Measurements from ENCODE around the gene DGKE. TPM values are rescaled to one million over a fixed set of nuclear protein-coding genes. Genes with fewer than 3 reads are reported as not detected.

DGKE gene
- total RNA-seq, 1 donor from 2014 or later = 2.8 TPM

DNA sequence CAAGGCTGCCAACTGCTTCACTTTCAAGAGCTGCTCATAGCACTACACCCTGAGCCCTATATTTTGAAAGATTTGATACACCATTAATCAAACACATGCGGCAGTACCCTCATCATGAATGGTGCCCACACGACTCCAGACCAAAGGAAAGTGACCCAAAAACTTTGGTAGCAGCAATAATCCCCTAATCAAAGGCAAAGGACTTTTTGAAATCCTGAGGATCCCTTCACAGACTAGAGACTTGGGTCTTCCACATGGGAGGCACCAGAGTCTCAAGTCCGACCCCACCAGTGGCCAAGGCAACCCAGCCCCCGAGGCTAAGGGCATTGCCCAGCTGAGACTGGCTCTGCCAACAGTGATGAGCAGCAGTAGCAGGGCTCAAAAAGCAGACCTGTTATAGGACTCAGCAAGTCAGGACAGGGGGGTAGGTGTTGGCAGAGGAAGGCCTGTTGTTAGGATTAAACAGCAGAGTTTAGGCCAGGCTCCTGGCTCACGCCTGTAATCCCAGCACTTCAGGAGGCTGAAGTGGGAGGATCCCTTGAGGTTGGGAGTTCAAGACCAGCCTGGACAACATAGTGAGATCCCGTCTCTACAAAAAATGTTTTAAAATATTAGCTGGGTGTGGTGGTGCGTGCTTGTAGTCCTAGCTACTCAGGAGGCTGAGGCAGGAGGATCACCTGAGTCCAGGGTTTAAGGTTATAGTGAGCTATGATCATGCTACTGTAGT lies 76.7 kb downstream of the DGKE start:
- H3K27ac Mint-ChIP-seq (ENCODE audit: unreplicated experiment) = no peak overlapping the region
- DNase-seq = no peak
- TF ChIP-seq, protein P1, sequence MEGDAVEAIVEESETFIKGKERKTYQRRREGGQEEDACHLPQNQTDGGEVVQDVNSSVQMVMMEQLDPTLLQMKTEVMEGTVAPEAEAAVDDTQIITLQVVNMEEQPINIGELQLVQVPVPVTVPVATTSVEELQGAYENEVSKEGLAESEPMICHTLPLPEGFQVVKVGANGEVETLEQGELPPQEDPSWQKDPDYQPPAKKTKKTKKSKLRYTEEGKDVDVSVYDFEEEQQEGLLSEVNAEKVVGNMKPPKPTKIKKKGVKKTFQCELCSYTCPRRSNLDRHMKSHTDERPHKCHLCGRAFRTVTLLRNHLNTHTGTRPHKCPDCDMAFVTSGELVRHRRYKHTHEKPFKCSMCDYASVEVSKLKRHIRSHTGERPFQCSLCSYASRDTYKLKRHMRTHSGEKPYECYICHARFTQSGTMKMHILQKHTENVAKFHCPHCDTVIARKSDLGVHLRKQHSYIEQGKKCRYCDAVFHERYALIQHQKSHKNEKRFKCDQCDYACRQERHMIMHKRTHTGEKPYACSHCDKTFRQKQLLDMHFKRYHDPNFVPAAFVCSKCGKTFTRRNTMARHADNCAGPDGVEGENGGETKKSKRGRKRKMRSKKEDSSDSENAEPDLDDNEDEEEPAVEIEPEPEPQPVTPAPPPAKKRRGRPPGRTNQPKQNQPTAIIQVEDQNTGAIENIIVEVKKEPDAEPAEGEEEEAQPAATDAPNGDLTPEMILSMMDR (IDR thresholded peaks at IDR 0.05; ENCODE audit: partially characterized antibody, unreplicated experiment) = no peak
- H3K9me3 Mint-ChIP-seq (ENCODE audit: unreplicated experiment) = peaks cover 2% of the 10 kb centered on the region
- peaks cover 11% of the 10 kb centered on the region for H3K27me3 Mint-ChIP-seq (ENCODE audit: unreplicated experiment)
- peaks cover 3% of the 10 kb centered on the region for H3K4me1 Mint-ChIP-seq (ENCODE audit: low read depth, unreplicated experiment)
- no peak overlapping the region for H3K4me3 Mint-ChIP-seq (ENCODE audit: unreplicated experiment)
- H3K36me3 Mint-ChIP-seq (ENCODE audit: unreplicated experiment) = peaks cover 3% of the 10 kb centered on the region

GRCh38 chr17:56912105-56912999 lies 78.4 kb downstream of the DGKE start:
- Mint-ChIP-seq H3K4me3 (ENCODE audit: unreplicated experiment) (no peak overlapping the region), H3K4me1 (ENCODE audit: low read depth, unreplicated experiment) (peaks cover 3% of the 10 kb centered on the region), H3K27me3 (ENCODE audit: unreplicated experiment) (peaks cover 11% of the 10 kb centered on the region), H3K9me3 (ENCODE audit: unreplicated experiment) (peaks cover 2% of the 10 kb centered on the region), H3K27ac (ENCODE audit: unreplicated experiment) (no peak overlapping the region), H3K36me3 (ENCODE audit: unreplicated experiment) (peaks cover 3% of the 10 kb centered on the region)
- no peak for DNase-seq
- TF ChIP-seq, protein P1 (IDR thresholded peaks at IDR 0.05; ENCODE audit: partially characterized antibody, unreplicated experiment) = no peak

GRCh38 chr17:56913000-56913311 lies 79.0 kb downstream of the DGKE start:
- Mint-ChIP-seq H3K4me1 (ENCODE audit: low read depth, unreplicated experiment) (peaks cover 3% of the 10 kb centered on the region), H3K27me3 (ENCODE audit: unreplicated experiment) (peaks cover 11% of the 10 kb centered on the region), H3K27ac (ENCODE audit: unreplicated experiment) (no peak overlapping the region), H3K36me3 (ENCODE audit: unreplicated experiment) (peaks cover 3% of the 10 kb centered on the region), H3K9me3 (ENCODE audit: unreplicated experiment) (peaks cover 2% of the 10 kb centered on the region), H3K4me3 (ENCODE audit: unreplicated experiment) (peak overlapping the region; percentile 88)
- TF ChIP-seq, protein P1 (IDR thresholded peaks at IDR 0.05; ENCODE audit: partially characterized antibody, unreplicated experiment) = no peak
- DNase-seq = no peak

GRCh38 chr17:56913353-56913866 lies 79.5 kb downstream of the DGKE start:
- peak overlapping the region; percentile 88 for H3K4me3 Mint-ChIP-seq (ENCODE audit: unreplicated experiment)
- no peak overlapping the region for H3K27ac Mint-ChIP-seq (ENCODE audit: unreplicated experiment)
- H3K4me1 Mint-ChIP-seq (ENCODE audit: low read depth, unreplicated experiment) = peaks cover 3% of the 10 kb centered on the region
- H3K36me3 Mint-ChIP-seq (ENCODE audit: unreplicated experiment) = peaks cover 3% of the 10 kb centered on the region
- peaks cover 2% of the 10 kb centered on the region for H3K9me3 Mint-ChIP-seq (ENCODE audit: unreplicated experiment)
- TF ChIP-seq, protein P1 (IDR thresholded peaks at IDR 0.05; ENCODE audit: partially characterized antibody, unreplicated experiment) = no peak
- H3K27me3 Mint-ChIP-seq (ENCODE audit: unreplicated experiment) = peaks cover 11% of the 10 kb centered on the region
- DNase-seq = peak; percentile 50
